Esophagus muscularis mucosa (tissue), 2 donors: ENCODE measurements around the gene STAB2.

Source experiments
- POLR2A ChIP-seq: fragments of 450-650 bp; IDR thresholded peaks from one replicate; pipeline ENCODE4 v1.6.1; 2017; ENCODE audit warnings: antibody characterized with exemption, moderate library complexity, mild to moderate bottlenecking, low read depth
- POLR2AphosphoS5 ChIP-seq, 2 donors: sonication (generic); formaldehyde crosslinking; IDR thresholded peaks; one replicate each; pipeline ENCODE4 v1.6.1; 2017; ENCODE audit warnings: antibody characterized with exemption in 2 of 2

- TF ChIP-seq POLR2AphosphoS5 (IDR thresholded peaks at IDR 0.05), result no peak
- TF ChIP-seq POLR2A, result no peak
Measured at GRCh38 chr12:103671367-103671766, 84.3 kb downstream of the STAB2 start.
